ENCODE data around the gene FAM43B.

FAM43B gene

DNA sequence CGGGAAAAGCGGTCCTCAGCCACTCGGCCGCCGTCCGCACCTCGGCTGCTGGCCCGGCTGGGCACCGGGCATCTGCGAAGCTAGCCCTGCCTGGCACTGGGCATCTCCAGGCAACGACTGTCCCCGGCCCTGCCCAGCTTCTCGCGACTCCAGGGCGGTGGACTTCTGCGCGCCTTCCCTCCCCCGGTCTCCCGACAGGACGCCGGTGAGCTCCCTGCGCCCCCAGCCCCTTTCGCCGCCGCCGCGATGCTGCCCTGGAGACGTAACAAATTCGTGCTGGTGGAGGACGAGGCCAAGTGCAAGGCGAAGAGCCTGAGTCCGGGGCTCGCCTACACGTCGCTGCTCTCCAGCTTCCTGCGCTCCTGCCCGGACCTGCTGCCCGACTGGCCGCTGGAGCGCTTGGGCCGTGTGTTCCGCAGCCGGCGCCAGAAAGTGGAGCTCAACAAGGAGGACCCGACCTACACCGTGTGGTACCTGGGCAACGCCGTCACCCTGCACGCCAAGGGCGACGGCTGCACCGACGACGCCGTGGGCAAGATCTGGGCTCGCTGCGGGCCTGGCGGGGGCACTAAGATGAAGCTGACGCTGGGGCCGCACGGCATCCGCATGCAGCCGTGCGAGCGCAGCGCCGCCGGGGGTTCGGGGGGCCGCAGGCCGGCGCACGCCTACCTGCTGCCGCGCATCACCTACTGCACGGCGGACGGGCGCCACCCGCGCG, 514 bp downstream of the FAM43B start:
- no peak for DNase-seq

DNA sequence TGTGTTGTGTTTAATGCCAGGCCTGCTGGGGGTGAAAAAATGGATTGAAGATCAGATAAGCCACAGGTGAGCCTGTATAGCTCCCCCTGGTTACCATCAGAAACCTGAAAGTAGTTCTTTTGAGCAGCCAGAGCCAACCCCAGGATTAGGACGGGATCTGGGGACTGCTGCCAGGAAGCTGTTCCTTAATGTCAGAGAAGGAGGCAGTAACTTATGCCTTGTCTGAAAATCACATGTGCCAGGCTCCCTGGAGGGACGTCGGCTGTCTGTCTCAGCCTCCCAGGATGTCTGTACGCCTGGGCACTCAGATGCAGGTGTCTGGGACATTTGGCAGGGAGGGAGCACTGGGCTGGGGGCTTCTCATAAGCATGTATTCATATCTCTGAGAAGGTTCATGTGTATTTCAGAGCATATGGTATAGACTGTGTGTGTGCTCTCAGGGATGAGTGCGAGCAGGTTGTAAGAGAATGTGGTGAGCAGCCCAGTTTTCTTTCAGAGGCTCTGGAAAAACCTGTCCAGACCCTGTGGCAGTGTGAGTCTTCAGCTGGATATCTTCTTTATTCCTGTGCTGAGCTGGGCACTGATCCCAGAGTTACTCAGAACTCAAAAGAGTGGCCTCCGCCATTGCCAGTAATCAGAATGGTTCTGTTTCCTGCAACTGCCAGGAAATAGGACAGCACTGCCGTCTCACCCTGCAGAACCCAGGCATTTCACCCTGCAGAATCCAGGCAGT, 2.8 kb downstream of the FAM43B start:
- DNase-seq: no peak

DNA sequence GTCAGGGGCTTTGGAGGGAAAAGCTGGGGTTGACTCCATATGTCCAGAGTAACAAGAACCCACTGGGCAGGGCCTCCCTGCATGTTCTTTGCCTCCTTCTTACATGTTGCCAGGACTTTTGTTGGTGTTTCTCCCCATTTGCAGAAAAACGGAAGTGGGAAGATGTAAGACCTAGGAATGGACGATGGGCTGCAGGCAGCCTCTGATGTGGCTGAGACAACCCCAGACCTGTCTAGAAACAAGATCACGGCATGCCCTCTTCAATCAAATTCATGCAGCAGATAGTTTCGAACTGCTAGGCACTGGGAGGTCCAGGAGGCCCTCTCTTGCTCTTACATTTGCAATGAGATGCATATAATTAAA, 3.4 kb downstream of the FAM43B start:
- no peak for DNase-seq

DNA sequence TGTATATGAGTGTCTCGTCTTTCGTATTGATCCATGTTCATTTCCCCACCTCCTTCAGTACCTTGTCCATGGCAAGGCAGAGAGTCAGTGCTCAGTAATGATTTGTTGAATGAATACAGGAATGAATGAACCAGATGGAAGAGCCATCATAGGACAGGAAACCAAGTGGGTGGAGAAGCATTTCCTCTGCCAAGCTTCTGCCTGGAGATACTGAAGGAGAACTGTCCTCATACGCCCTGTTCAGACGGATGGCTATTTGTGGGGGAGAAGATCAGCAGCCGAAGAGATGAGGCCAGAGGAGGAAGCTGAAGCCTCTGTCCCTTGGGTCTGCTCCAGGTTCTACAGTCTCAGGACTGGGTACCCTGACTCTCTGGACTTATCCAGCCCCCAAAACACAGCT, 5.8 kb downstream of the FAM43B start:
- no peak for DNase-seq

DNA sequence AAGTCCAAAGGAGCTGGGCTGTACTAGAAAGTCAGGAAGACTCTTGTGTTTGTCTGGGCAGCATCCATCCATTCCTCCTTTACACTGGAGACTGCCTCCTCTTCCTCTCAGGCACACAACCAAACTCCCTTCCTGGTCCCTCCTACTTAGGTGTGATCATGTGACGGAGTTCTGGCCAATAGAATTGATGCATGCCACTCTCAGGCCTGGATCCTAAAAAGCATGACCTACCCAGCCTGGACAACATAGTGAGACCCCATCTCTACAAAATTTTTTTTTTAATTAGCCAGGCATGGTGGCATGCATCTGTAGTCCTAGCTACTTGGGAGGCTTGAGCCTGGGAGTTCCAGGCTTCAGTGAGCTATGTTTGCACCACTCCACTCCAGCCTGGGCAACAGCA, 8.6 kb downstream of the FAM43B start:
- DNase-seq: no peak

DNA sequence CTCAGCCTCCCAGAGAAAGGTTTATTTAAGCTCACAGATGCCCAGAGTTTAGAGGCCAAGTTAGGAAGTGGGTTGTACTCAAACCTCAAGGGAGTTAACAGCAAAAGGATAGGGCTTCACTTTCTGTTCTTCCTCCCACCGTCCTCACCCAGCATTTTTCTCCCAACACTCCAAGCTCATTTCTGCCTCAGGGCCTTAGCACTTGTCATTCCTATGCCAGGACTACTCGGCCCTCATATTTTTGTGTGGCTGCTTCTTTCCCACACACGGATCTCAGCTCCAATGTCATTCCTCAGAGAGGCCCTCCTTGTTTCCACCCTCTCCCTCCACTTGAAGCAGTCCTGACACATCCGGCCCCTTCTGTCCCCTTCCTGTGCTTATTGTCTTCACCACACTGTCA, 12.9 kb downstream of the FAM43B start:
- DNase-seq: no peak

DNA sequence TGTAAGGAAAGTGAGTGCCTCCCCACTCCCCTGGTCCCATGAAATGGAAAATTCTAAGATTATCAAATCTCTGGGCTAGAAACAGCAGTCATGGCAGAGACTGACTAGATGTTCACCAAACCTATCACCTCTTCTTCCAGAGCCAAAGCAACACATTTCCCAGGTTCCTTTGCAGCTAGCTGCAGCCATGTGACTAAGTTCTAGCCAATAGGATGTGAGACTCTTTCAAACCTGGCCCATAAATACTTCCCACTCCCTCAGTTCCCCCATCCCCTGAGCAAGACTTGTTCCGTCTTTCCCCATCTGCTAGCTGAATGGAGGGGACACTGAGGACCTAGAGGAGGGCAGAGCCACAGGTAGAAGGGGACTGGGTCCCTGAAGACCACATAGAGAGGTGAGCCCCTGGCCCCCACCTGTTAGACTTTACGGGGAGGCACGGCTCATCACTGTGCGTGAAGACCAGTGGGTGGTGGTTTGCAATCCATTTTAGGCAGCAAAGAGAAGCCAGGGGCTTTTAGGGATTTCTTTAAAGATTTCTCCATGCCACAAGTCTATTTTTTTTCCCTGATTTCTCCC, 17.2 kb downstream of the FAM43B start:
- no peak for DNase-seq

DNA sequence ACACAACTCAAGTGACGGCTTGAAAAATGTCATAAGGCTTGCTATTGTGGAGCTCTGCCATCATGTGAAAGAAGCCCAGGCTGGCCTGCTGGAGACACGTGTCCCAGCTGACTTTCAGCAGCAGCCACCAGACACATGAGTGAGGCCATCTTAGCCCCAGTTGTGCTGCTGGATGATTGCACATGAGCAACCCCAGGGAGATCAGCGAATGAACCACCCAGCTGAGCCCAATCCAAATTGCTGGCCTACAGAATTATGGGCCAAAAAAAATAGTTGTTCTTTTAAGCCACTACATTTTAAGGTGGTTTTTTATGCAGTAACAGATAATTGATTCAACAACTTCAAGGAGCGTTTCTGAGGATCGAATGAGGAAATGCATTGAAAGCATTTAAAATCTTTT, 19.1 kb downstream of the FAM43B start:
- DNase-seq: no peak

DNA sequence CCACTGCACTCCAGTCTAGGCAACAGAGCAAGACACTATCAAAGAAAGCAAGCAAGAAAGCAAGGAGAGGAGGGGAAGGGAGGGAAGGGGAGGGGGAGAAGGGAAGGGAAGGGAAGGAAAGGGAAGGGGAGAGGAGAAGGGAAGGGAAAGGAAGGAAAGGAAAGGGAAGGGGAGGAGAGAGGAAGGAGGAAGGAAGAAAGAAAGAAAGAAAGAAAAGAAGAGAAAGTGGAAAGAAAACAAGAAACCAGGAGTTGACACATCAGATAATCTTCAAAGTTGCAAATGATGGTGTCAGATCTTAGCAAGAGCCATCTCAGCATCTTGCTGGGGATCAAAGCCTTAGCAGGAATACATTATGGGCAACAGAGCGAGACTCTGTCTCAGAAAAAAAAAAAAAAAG, 21.6 kb downstream of the FAM43B start:
- DNase-seq: no peak

DNA sequence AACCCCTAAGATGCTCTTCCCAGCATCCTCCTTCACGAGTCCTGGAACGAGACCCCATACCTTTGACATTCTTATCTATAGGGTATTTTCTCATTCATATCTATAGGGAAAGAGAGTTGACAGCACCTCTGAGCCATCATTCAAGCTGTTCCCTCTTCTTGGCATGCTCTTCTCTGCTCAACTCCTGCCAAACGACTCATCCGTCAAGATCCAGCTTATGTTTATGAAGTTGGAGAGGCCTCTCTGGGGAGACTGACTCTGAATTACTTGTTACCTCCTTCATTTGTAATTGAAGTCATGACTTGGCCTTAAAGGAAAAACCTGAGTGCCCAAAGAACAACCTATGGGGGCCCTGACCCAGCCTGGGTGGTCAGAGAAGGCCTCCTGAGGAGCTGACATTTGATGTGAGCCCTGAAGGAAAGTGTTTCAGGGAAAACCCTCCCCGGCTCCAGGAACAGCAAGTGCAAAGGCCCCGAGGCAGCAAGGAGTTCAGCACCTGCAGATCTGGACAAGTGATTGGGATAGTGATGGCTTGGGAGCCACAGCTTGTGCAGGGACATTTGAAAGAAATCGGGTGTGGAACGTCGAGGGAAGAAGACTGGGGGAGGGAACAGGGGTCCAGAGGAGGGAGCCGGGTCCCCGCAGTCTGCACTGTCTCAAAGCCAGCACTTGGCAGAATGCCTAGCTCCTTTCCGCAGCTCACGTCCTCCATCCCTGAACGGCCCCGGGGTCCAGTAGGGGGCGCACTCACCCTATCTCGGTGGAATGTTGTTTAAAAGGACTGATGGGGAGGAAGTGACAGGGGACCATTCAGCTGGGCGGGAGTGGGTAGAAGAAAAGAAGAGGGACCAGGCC, 22.5 kb downstream of the FAM43B start:
- DNase-seq: peak; percentile 26

DNA sequence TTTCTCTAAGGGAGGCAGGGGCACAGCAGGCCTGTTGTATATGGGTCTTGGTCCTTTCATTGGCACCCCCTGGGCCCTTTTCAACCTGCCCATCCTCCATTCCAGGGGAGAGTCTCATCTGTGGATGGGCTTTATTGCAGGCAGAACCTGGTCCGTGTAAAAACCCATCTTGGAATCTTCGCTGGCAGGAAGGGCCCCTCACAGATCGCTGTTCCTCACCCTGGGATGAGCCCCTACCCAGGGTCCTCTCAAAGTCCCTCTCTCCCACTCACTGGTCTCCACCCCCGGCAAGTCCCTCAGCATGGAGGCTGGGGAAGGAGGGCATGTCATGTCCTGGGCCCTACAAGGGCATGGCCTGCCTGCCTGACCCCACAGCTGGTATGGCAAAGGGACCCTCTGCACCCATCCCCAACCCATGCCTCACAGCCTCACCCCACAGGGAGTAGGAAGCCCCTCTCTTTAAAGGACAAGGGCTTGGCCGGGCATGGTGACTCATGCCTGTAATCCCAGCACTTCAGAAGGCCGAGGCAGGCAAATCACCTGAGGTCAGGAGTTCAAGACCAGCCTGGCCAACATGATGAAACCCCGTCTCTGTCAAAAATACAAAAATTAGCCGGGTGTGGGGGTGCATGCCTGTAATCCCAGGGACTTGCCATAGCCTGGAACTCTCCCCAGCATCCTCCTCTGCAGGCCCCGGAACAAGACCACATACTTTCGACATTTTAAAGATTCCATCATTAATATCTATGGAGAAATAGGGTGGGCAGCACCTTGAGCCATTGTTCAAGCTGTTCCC, 23.4 kb downstream of the FAM43B start:
- DNase-seq: no peak

DNA sequence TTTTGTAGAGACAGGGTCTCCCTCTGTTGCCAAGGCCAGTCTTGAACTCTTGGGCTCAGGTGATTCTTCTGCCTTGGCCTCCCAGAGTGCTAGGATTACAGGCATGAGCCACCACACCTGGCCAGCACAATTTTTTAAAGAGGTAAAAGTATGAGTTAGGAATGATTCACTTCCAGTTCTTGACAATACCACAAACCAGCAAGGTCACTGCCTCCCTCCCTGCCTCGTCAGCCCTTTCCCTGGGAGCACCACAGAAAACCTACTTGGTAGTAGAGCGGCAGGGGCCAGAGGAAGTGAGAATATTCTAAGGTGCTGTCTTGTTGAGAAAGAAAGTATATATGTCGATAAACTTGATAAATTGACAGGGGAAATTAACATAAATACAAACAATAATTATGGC, 25.7 kb downstream of the FAM43B start:
- DNase-seq: no peak

DNA sequence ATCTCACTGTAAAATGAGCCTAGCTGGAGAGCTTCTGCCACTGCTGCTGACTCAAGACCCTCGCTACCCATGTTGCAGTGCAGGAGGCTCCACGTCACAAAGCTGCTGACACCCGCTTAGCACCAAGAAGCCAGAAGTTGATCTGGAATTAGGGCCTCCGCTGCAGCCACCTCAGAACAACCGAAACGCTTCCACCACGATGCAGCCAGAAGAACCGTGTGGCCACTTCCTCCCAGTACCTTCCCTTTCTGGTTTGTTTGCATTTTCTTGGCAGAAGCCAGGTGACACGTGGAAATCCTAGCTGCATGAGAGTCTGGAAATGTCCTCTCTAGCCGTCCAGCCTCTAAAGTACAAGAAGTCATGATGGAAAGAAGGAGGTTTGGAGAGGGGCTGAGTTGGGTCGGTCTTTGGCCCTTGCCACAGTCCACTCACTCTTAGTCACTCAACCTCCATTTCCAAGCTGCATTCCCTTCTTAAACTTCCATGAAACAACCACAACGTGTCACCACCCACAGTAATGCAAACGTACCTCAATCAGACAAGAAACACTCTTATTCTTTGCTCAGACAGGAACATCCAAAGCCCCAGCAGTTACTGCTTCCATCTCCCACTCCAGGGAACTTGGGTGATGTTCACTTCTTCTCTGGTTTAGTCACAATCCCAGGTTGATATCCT, 26.5 kb downstream of the FAM43B start:
- DNase-seq: no peak

DNA sequence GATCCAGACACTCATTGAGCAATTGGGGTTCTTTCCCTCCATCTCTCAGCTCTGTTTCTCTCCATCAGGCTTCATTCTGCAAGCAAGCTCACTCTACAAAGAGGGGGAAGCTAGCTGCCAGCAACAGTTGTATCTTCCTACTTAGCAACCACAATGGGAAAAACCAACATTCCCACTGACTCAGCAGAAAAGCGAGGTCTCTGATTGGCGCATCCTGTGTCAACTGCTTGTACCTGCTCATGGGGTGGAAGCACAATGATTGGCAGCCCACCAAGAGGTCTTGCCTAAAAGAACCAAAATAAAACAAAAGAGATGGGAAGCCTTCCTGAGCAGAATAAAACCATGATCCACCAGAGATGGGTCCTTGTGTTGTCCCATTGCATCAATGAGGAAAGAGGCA, 32.5 kb downstream of the FAM43B start:
- DNase-seq: no peak

DNA sequence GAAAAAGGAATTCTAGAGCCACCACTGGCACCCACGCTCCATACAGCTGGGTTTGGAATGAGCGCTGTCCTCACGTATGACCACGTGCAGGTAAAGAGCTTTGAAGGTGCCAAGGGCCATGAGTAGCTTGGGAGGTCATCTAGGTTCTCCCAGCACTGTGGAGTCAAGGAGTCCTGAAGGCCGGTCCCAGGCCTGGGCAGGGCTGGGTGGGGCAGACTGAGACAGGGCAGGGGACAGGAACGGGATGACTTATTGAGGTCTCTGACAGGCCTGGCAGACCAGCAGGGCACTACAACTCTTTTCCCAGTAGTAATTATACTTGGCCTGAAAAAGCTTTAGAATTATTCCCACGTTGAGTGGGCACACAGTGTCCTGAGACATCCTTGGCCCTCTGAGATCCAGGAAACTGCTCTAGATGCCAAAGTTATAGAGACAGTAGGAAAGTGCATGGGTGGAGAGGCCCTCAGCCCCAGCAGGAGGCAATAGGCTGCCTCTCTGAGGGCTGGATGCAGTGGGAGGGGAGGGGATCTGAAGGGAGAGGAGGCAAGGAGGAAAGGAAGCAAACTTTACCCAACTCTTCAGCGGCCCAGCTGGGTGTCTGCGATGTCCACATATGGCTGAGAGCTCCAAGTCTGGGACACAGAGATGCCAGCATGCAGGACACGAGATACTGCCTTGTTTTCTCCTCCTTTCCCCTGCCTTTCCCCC, 34.7 kb downstream of the FAM43B start:
- DNase-seq: no peak

DNA sequence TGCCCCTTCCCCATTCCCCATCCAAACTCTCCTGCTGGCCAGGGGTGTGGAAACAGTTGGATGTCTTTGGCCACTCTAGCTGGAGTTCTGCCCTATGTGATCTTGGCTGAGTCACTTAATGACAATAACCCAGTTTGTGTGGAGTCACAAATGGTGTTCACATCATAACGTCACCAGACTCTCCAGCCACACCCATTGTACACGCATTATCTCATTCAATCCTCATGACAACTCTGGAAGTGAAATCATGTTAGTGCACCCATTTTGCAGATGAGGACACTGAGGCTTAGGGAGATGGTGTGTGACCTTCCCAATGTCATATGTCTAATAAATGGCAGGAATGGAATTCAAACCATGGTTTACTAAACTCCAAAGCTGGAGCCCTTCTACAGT, 35.3 kb downstream of the FAM43B start:
- no peak for DNase-seq

DNA sequence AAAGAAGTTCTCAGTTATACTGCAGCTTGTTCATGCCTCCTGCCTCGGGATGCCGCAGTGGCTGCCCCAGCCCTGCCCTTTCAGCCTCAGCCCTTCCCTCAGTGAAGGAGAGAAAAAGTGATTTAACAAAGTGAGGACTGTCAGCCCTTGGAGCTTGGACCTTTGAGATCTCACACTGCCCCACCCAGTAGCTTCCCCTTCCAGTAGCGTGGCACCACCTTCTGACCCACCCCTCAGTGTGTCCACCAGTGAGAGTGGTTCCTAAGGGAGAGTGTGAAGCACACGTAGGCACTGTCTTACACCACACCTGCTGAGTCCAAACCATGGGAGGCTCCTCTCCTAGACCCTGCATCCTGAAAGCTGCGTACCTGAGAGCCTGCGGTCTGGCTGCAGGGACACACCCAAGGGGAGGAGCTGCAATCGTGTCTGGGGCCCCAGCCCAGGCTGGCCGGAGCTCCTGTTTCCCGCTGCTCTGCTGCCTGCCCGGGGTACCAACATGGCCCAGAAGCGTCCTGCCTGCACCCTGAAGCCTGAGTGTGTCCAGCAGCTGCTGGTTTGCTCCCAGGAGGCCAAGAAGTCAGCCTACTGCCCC, 36.4 kb downstream of the FAM43B start, which contains the start of gene CDA:
CDA (plus strand) TSS at position 464 of the 592 bp plus-strand sequence; CDS start at position 497, 33 bp downstream.
- no peak for DNase-seq

DNA sequence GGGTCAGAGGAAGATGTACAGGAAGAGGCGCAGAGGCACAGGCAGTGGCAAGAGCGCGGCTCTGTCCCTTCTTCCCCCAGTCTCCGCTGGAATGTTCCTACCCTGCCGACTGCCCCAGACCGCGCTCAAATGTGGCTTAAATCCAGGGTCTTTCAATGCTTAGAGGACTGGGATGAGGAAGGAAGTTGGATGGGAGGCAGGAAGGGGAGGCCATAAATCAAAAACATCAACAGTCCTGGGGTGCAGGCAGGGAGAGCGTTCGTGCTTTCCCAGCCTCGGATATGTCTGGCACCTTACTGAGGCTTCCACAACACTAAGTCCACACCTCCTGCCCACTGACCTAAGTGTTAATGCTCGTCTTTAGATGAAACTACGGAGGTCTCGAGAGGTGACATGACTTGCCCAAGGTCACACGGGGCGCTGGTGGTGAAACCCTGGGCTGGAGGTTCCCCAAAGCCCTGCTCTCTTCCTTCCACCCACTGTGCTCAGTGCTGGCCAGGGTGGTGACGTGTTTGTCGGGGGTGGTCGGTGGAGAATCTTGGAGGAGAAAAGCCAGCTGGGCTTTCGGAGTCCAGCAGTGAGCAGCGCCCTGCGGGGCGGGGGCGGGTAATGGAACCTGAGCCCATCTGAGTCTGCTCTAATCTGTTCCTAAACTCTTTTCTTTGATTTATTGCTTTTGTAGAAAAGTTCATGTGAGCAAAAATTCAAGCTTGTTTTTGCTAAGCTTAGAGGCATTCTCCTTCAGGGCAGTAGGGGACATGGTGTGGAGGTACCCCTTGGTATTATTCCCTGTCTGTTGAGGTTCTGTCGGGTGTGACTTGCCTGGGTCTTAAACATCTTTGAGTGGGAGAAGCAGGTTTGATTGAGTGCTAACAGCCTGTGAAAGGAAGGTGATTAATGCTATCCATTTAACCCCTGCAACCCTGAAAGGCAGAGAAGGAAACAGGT, 37.2 kb downstream of the FAM43B start:
- no peak for DNase-seq

DNA sequence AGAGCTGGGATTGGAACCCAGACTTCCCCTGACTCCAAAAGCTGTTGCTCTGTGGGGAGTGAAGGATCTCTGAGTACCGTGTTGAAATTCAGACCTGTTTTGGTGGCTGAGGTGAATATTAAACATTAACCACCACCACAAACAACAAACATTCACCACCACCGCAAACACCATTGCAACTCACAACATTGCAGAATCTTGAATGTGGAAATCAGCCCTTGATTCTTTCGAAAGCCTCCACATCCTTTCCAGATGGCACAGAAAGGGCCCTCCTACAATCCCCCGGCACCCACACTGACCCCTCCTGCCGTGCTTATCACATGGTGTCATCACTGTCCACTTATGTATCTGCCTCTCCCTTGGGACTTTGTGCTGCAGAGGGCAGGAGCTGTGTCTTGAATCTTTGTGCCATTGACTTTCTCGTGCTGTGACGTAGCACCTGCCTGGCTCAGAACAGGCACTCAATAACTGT, 38.0 kb downstream of the FAM43B start:
- DNase-seq: no peak

DNA sequence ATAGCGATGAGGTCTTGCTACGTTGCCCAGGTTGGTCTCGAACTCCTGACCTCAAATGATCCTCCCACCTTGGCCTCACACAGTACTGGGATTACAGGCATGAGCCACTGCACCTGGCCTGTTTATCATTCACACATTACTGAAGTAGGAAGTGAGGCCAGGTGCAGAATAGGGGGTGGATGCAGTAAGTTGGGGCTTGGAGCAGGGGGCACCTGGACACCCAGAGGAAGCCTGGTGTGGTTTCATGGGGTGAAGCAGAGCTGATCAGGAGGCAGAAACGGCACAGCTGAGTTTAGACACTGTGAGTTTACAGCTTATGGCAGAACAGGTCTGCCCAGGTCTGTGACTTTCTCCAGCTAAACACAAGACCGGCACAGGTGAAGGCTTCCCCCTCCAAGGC, 41.4 kb downstream of the FAM43B start:
- no peak for DNase-seq

Measured in NCI-H446 treated with DMSO at 0.1 percent for 48 hours (cell line).